Cardiac fibroblast (primary cell): ENCODE data around the gene MGLL.

ENCODE experiments used
- DNase-seq, 2 donors: peaks; one replicate each; pipeline versions ENCODE4 v3.0.0 to v3.0.0-alpha.2; 2010; ENCODE audit warnings: low read depth in 2 of 2
- H3K4me3 ChIP-seq, 2 donors: replicated peaks in 1 of 2; 1 replicate in 1 of 2; 2 replicates in 1 of 2; pipeline ENCODE4 v1.5.1; 2011; ENCODE audit warnings: low read depth in 2 of 2, low read length in 2 of 2, mild to moderate bottlenecking in 2 of 2, moderate library complexity in 1 of 2
- TF ChIP-seq, protein P1 (sequence below): IDR thresholded peaks from one replicate; pipeline ENCODE4 v1.5.1; 2011; ENCODE audit warnings: low read depth, mild to moderate bottlenecking, low read length, inconsistent platforms

MGLL gene

GRCh38 chr3:127670229-127670559, 152.1 kb downstream of the MGLL start:
- DNase-seq = no peak
- TF ChIP-seq, protein P1, sequence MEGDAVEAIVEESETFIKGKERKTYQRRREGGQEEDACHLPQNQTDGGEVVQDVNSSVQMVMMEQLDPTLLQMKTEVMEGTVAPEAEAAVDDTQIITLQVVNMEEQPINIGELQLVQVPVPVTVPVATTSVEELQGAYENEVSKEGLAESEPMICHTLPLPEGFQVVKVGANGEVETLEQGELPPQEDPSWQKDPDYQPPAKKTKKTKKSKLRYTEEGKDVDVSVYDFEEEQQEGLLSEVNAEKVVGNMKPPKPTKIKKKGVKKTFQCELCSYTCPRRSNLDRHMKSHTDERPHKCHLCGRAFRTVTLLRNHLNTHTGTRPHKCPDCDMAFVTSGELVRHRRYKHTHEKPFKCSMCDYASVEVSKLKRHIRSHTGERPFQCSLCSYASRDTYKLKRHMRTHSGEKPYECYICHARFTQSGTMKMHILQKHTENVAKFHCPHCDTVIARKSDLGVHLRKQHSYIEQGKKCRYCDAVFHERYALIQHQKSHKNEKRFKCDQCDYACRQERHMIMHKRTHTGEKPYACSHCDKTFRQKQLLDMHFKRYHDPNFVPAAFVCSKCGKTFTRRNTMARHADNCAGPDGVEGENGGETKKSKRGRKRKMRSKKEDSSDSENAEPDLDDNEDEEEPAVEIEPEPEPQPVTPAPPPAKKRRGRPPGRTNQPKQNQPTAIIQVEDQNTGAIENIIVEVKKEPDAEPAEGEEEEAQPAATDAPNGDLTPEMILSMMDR = no peak
- no peak overlapping the region for H3K4me3 ChIP-seq

GRCh38 chr3:127669541-127670228, 152.6 kb downstream of the MGLL start:
- DNase-seq = no peak
- TF ChIP-seq, protein P1 = no peak
- no peak overlapping the region for H3K4me3 ChIP-seq

DNA sequence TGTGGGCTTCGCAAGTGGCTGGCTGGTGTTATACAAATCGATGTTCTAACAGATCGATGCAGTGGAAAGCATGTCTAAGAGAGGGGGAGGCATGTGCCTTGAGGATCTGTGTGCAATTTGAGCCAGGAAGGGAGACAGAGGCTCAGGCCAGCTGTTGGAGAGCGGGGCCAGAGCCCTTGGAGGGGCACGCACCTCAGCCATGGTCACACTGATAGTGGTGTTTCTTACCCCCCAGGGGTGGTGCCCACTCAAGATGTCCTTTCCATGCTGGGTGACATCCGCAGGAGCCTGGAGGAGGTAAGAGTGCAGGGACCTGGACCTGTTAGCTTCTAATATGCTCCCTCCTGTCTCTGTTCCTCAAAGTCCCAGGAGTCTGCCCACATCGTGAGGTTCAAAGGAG, 153.4 kb downstream of the MGLL start:
- no peak for DNase-seq
- TF ChIP-seq, protein P1 = no peak

GRCh38 chr3:127667119-127667681, 155.1 kb downstream of the MGLL start:
- no peak overlapping the region for H3K4me3 ChIP-seq
- DNase-seq = no peak
- TF ChIP-seq, protein P1 = no peak

More for the DNA sequence above, 153.4 kb downstream of the MGLL start:
- H3K4me3 ChIP-seq = no peak overlapping the region

- TF ChIP-seq, protein P1 = no peak
- no peak for DNase-seq
These were observed 155.6 kb downstream of the MGLL start for GRCh38 chr3:127666676-127667075.

GRCh38 chr3:127665586-127665985, 156.7 kb downstream of the MGLL start:
- DNase-seq = no peak
- no peak overlapping the region for H3K4me3 ChIP-seq
- TF ChIP-seq, protein P1 = no peak

More at GRCh38 chr3:127666676-127667075, 155.6 kb downstream of the MGLL start:
- H3K4me3 ChIP-seq = no peak overlapping the region
